ENCODE results near the gene C17orf67. TPM values are rescaled to one million over a fixed set of nuclear protein-coding genes. Genes with fewer than 3 reads are reported as not detected.

The C17orf67 gene
- polyA plus RNA-seq, 2 of the 4 experiments (the other 2 are of a cell fraction) = 1.8 to 2.6 TPM

DNA sequence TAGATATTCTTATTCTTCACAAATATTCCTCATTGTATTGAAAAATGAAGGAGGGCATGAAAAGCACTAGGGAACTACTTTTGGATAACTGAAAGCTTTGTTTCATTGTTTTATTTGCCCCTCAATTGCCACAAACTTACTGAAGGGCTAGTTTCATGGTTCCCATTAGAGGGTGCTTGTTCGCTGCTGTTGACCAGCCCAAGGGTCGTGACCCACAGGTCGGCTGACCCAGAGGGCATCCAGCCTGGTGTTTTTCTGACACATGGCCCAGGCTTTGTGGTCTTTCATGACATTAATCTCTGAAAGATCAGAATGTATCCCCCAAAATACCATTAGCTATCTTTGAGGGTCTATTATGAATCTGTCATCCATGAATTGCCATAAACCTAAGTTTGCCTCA is 30.3 kb upstream of the C17orf67 start (continued):
- TF ChIP-seq HMGXB4 (CRISPR knock-in tag; IDR thresholded peaks at IDR 0.05; ENCODE audit: borderline replicate concordance) = no peak
- TF ChIP-seq KDM5A (IDR thresholded peaks at IDR 0.05) = no peak
- TF ChIP-seq RFX5 (IDR thresholded peaks at IDR 0.05) = no peak
- TF ChIP-seq NPAS2 (CRISPR knock-in tag; IDR thresholded peaks at IDR 0.05; ENCODE audit: borderline replicate concordance) = no peak
- TF ChIP-seq, protein P1, sequence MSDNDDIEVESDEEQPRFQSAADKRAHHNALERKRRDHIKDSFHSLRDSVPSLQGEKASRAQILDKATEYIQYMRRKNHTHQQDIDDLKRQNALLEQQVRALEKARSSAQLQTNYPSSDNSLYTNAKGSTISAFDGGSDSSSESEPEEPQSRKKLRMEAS (IDR thresholded peaks at IDR 0.05) = no peak

GRCh38 chr17:56861899-56862298 is 28.2 kb upstream of the C17orf67 start:
- CTCF ChIA-PET = interaction anchor here (0.9 kb wide), 1 partner anchor 10 kb away, joined by 3 read pairs; no protein-coding TSS in a partner anchor

More at GRCh38 chr17:56861899-56862298, 28.2 kb upstream of the C17orf67 start:
- DNase-seq (ENCODE audit: low read depth in 1 of 2, low spot score in 1 of 2) = no peak
- no peak for ATAC-seq
- 92% methylated on average over 3 of the region's 3 CpGs for whole genome bisulfite sequencing (ENCODE audit: missing lambda C conversion rate)
- no peak for TF ChIP-seq HOXA7 (CRISPR knock-in tag; IDR thresholded peaks at IDR 0.05)
- no peak for TF ChIP-seq FOSL2 (IDR thresholded peaks at IDR 0.05)
- no peak for TF ChIP-seq FOSL2 (CRISPR knock-in tag; IDR thresholded peaks at IDR 0.05)
- TF ChIP-seq KDM5A (IDR thresholded peaks at IDR 0.05) = no peak
- no peak for TF ChIP-seq GATA3 (IDR thresholded peaks at IDR 0.05; ENCODE audit: borderline replicate concordance)
- no peak for TF ChIP-seq CBX2 (IDR thresholded peaks at IDR 0.05; ENCODE audit: borderline replicate concordance, low read depth)
- no peak for TF ChIP-seq NFE2L2 (conservative IDR thresholded peaks at IDR 0.05; ENCODE audit: low read length)
- TF ChIP-seq RNF2 (IDR thresholded peaks at IDR 0.05; ENCODE audit: borderline replicate concordance, low read depth) = no peak
- TF ChIP-seq HMGXB4 (CRISPR knock-in tag; IDR thresholded peaks at IDR 0.05; ENCODE audit: borderline replicate concordance) = no peak
- no peak for TF ChIP-seq HEYL (CRISPR knock-in tag; IDR thresholded peaks at IDR 0.05)
- TF ChIP-seq REST (IDR thresholded peaks at IDR 0.05) = no peak
- no peak for TF ChIP-seq PHF8 (IDR thresholded peaks at IDR 0.05; ENCODE audit: borderline replicate concordance, low read depth)
- TF ChIP-seq ZFP36 (IDR thresholded peaks at IDR 0.05; ENCODE audit: borderline replicate concordance, partially characterized antibody) = no peak
- TF ChIP-seq HES2 (IDR thresholded peaks at IDR 0.05) = no peak
- FAIRE-seq = no peak
- Histone ChIP-seq H3K4me3 (no peak overlapping the region), H3K4me1 (no peaks in the 10 kb centered on the region), H3K4me2 (no peak overlapping the region), H3K9me3 (no peaks in the 10 kb centered on the region), H3K27ac (no peak overlapping the region)
- POLR2A ChIA-PET = interaction anchor here (2.1 kb wide), 1 partner anchor 28 kb away, joined by 5 read pairs; the partner anchor contains the start of genes C17orf67 and DGKE

Data from A549 (cell line).